HCT116 (cell line): ENCODE results near the gene SBF2.

Experiments used
- EZH2 ChIP-seq: fragments of 200-600 bp; sonication (generic); IDR thresholded peaks from 2 replicates; pipeline ENCODE4 v1.6.1; 2017; ENCODE audit warnings: antibody characterized with exemption, mixed run types
- POLR2A ChIP-seq: IDR thresholded peaks from 2 replicates; pipeline ENCODE4 v1.7.0; 2011; ENCODE audit warnings: borderline replicate concordance; ENCODE audit not compliant: insufficient read depth, insufficient read length; ENCODE audit errors: extremely low read depth
- RAD21 ChIP-seq: IDR thresholded peaks from 2 replicates; pipeline ENCODE4 v1.6.1; 2012; ENCODE audit warnings: low read depth, mild to moderate bottlenecking
- REST ChIP-seq: IDR thresholded peaks from 2 replicates; pipeline ENCODE4 v1.6.1; 2012; ENCODE audit warnings: low read depth
- TF ChIP-seq, protein P1 (sequence below), 3 experiments: fragments of 200-600 bp in 1 of 3; sonication (generic) in 1 of 3; IDR thresholded peaks in 2 of 3; conservative IDR thresholded peaks in 1 of 3; 2 replicates each; pipeline ENCODE4 v1.5.1; 2012 to 2017; ENCODE audit warnings: low read depth in 2 of 3, low read length in 2 of 3, antibody characterized with exemption in 1 of 3, borderline replicate concordance in 1 of 3, control low read depth in 1 of 3, mild to moderate bottlenecking in 1 of 3, mixed read lengths in 1 of 3, mixed run types in 1 of 3, moderate library complexity in 1 of 3; ENCODE audit not compliant: insufficient read depth in 1 of 3
- TF ChIP-seq, protein P2 (sequence below): IDR thresholded peaks from 2 replicates; pipeline ENCODE4 v1.6.1; 2012

- TF ChIP-seq, protein P1, sequence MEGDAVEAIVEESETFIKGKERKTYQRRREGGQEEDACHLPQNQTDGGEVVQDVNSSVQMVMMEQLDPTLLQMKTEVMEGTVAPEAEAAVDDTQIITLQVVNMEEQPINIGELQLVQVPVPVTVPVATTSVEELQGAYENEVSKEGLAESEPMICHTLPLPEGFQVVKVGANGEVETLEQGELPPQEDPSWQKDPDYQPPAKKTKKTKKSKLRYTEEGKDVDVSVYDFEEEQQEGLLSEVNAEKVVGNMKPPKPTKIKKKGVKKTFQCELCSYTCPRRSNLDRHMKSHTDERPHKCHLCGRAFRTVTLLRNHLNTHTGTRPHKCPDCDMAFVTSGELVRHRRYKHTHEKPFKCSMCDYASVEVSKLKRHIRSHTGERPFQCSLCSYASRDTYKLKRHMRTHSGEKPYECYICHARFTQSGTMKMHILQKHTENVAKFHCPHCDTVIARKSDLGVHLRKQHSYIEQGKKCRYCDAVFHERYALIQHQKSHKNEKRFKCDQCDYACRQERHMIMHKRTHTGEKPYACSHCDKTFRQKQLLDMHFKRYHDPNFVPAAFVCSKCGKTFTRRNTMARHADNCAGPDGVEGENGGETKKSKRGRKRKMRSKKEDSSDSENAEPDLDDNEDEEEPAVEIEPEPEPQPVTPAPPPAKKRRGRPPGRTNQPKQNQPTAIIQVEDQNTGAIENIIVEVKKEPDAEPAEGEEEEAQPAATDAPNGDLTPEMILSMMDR (IDR thresholded peaks at IDR 0.05 in 2 of 3, conservative IDR thresholded peaks at IDR 0.05 in 1 of 3; ENCODE audit: borderline replicate concordance in 1 of 3, insufficient read depth in 1 of 3, low read depth in 2 of 3, low read length in 2 of 3) = no peak
- TF ChIP-seq REST = no peak
- no peak for TF ChIP-seq EZH2
- no peak for TF ChIP-seq RAD21
- TF ChIP-seq POLR2A = no peak
- TF ChIP-seq, protein P2, sequence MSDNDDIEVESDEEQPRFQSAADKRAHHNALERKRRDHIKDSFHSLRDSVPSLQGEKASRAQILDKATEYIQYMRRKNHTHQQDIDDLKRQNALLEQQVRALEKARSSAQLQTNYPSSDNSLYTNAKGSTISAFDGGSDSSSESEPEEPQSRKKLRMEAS = no peak
These were observed 8.9 kb upstream of the SBF2 start for GRCh38 chr11:10302744-10303557.
